SH-SY5Y (cell line): ENCODE data around the gene ADAMTSL1.

ENCODE experiments used
- GATA2 ChIP-seq: IDR thresholded peaks from 2 replicates; pipeline ENCODE4 v1.6.1; 2011; ENCODE audit warnings: mild to moderate bottlenecking, low read depth, low read length
- GATA3 ChIP-seq: IDR thresholded peaks from 2 replicates; pipeline ENCODE4 v1.6.1; 2011; ENCODE audit warnings: low read depth, mild to moderate bottlenecking, low read length, moderate library complexity

GRCh38 chr9:18705796-18706392 is 231.9 kb downstream of the ADAMTSL1 start:
- no peak for TF ChIP-seq GATA3
- no peak for TF ChIP-seq GATA2
